Chondrocyte (in vitro differentiated cells): Measurements from ENCODE around the gene TBC1D7. TPM values are rescaled to one million over a fixed set of nuclear protein-coding genes. Genes with fewer than 3 reads are reported as not detected.
A peak's percentile ranks its signal among the peaks of the same experiment; 100 is the strongest.

Experiments
- DNase-seq: peaks from one replicate; pipeline ENCODE4 v3.0.0; 2021; ENCODE audit warnings: mixed read lengths, low spot score
- H3K27ac Mint-ChIP-seq: one replicate; pipeline ENCODE4 v1.8.0; 2021; ENCODE audit warnings: mild to moderate bottlenecking, moderate library complexity, mixed read lengths; ENCODE audit not compliant: unreplicated experiment
- H3K27me3 Mint-ChIP-seq: 2 replicates; pipeline ENCODE4 v1.8.0; 2021; ENCODE audit warnings: low read depth, mixed read lengths
- H3K36me3 Mint-ChIP-seq: 2 replicates; pipeline ENCODE4 v1.8.0; 2021; ENCODE audit warnings: low read depth, mixed read lengths
- H3K4me1 Mint-ChIP-seq: 2 replicates; pipeline ENCODE4 v1.8.0; 2021; ENCODE audit warnings: low read depth, mild to moderate bottlenecking, mixed read lengths
- H3K4me3 Mint-ChIP-seq: one replicate; pipeline ENCODE4 v1.8.0; 2021; ENCODE audit warnings: mild to moderate bottlenecking, moderate library complexity, mixed read lengths; ENCODE audit not compliant: unreplicated experiment
- H3K9me3 Mint-ChIP-seq: 2 replicates; pipeline ENCODE4 v1.8.0; 2021; ENCODE audit warnings: low read depth, mixed read lengths
- CTCF ChIP-seq: fragments of 200-600 bp; sonication (generic); IDR thresholded peaks from 2 replicates; pipeline ENCODE4 v1.5.0; 2021; ENCODE audit warnings: antibody characterized with exemption, mild to moderate bottlenecking, moderate library complexity
- total RNA-seq: library from RNA; stranded (reverse); gene quantifications from 3 replicates; pipeline ENCODE4 v1.2.1, GENCODE V29; 2021

Gene TBC1D7
- total RNA-seq, 1 donor from 2014 or later = 19.4 TPM

- Mint-ChIP-seq H3K27ac (peak overlapping the region; percentile 90), H3K4me1 (peaks cover 25% of the 10 kb centered on the region), H3K27me3 (no peaks in the 10 kb centered on the region), H3K36me3 (no peaks in the 10 kb centered on the region), H3K4me3 (no peak overlapping the region), H3K9me3 (no peaks in the 10 kb centered on the region)
- DNase-seq = no peak
- TF ChIP-seq CTCF = no peak
These were observed 45.1 kb upstream of the TBC1D7 start for GRCh38 chr6:13373488-13373886.

- H3K27me3 Mint-ChIP-seq = no peaks in the 10 kb centered on the region
- DNase-seq = no peak
- H3K36me3 Mint-ChIP-seq = no peaks in the 10 kb centered on the region
- H3K9me3 Mint-ChIP-seq = no peaks in the 10 kb centered on the region
- H3K4me1 Mint-ChIP-seq = peaks cover 25% of the 10 kb centered on the region
- H3K4me3 Mint-ChIP-seq = no peak overlapping the region
- no peak for TF ChIP-seq CTCF
- H3K27ac Mint-ChIP-seq = peak overlapping the region; percentile 90
These were observed 44.6 kb upstream of the TBC1D7 start for GRCh38 chr6:13372688-13373487.

GRCh38 chr6:13372076-13372475 is 43.7 kb upstream of the TBC1D7 start:
- peak overlapping the region; percentile 10 for H3K27ac Mint-ChIP-seq
- H3K27me3 Mint-ChIP-seq = no peaks in the 10 kb centered on the region
- TF ChIP-seq CTCF = no peak
- DNase-seq = no peak
- no peaks in the 10 kb centered on the region for H3K9me3 Mint-ChIP-seq
- no peaks in the 10 kb centered on the region for H3K36me3 Mint-ChIP-seq
- H3K4me3 Mint-ChIP-seq = no peak overlapping the region
- H3K4me1 Mint-ChIP-seq = peaks cover 30% of the 10 kb centered on the region

- H3K27ac Mint-ChIP-seq = no peak overlapping the region
- no peak for DNase-seq
- H3K36me3 Mint-ChIP-seq = no peaks in the 10 kb centered on the region
- H3K9me3 Mint-ChIP-seq = no peaks in the 10 kb centered on the region
- no peak for TF ChIP-seq CTCF
- no peaks in the 10 kb centered on the region for H3K27me3 Mint-ChIP-seq
- H3K4me1 Mint-ChIP-seq = peaks cover 30% of the 10 kb centered on the region
- H3K4me3 Mint-ChIP-seq = no peak overlapping the region
These were observed 43.2 kb upstream of the TBC1D7 start for GRCh38 chr6:13371421-13372072.

- no peak for DNase-seq
- H3K27ac Mint-ChIP-seq = no peak overlapping the region
- no peaks in the 10 kb centered on the region for H3K36me3 Mint-ChIP-seq
- H3K4me1 Mint-ChIP-seq = peaks cover 30% of the 10 kb centered on the region
- H3K4me3 Mint-ChIP-seq = no peak overlapping the region
- H3K9me3 Mint-ChIP-seq = no peaks in the 10 kb centered on the region
- TF ChIP-seq CTCF = no peak
- H3K27me3 Mint-ChIP-seq = no peaks in the 10 kb centered on the region
These were observed 42.3 kb upstream of the TBC1D7 start for GRCh38 chr6:13370623-13371022.
